GM12891 (cell line): ENCODE data around the gene RAB35.

Experiments
- POLR2A ChIP-seq: IDR thresholded peaks from 2 replicates; pipeline ENCODE4 v1.6.1; 2011; ENCODE audit warnings: low read depth, low read length, control low read depth
- POLR2AphosphoS5 ChIP-seq: IDR thresholded peaks from 2 replicates; pipeline ENCODE4 v1.6.1; 2011; ENCODE audit warnings: low read depth, low read length, control low read depth

DNA sequence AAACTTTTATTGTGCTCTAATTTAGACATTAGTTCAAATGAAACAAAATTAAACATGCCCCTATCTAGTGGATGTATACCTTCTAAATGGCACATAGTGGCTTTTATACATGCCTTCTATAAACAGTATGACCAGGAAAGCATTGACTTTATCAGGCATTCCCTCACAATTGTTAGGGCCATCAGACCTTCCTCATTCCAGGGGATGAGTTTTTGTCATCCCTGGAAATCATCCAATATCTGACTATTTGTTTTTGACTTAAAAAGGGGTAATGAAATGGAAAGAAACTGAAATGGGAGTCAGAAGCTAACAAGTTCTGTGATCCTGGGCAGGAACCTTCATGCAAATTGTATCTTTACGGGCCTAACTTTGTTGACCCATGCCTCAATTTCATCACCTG lies 69.5 kb downstream of the RAB35 start:
- TF ChIP-seq POLR2A (no peak), POLR2AphosphoS5 (no peak)
